Adrenal gland (tissue), 12 donors: Measurements from ENCODE around the gene SH2D4B. TPM values are rescaled to one million over a fixed set of nuclear protein-coding genes. Genes with fewer than 3 reads are reported as not detected.

ENCODE experiments used
- DNase-seq, 7 donors: peaks; one replicate each; pipeline ENCODE4 v3.0.0-alpha.2; 2019 to 2020
- H3K27ac ChIP-seq, 5 donors: fragments of 200-600 bp; sonication (generic) in 4 of 5; 1 replicate in 3 of 5; 2 replicates in 2 of 5; pipeline versions ENCODE4 v1.5.1 to v1.8.0; 2016 to 2020; ENCODE audit warnings: mild to moderate bottlenecking in 1 of 5
- H3K27me3 ChIP-seq: fragments of 200-600 bp; 2 replicates; pipeline ENCODE4 v1.8.0; 2021
- H3K36me3 ChIP-seq, 2 donors: fragments of 200-600 bp; replicated peaks in 1 of 2; 1 replicate in 1 of 2; 2 replicates in 1 of 2; pipeline versions ENCODE4 v1.5.1 to v1.8.0; 2018 to 2022
- H3K4me1 ChIP-seq, 2 donors: fragments of 200-600 bp; replicated peaks in 1 of 2; 1 replicate in 1 of 2; 2 replicates in 1 of 2; pipeline versions ENCODE4 v1.5.1 to v1.8.0; 2018 to 2021
- H3K4me3 ChIP-seq, 4 donors: fragments of 200-600 bp; sonication (generic) in 3 of 4; one replicate each; pipeline ENCODE4 v1.5.1; 2016 to 2018
- H3K9me3 ChIP-seq, 3 donors: fragments of 200-600 bp; sonication (generic) in 1 of 3; replicated peaks in 1 of 3; 1 replicate in 2 of 3; 2 replicates in 1 of 3; pipeline versions ENCODE4 v1.5.1 to v1.8.0; 2016 to 2021
- POLR2A ChIP-seq, 2 donors: fragments of 450-650 bp; IDR thresholded peaks; one replicate each; pipeline ENCODE4 v1.6.1; 2017; ENCODE audit warnings: antibody characterized with exemption in 2 of 2, mild to moderate bottlenecking in 2 of 2, moderate library complexity in 1 of 2
- WGBS, 4 donors: extraction: QIAGEN DNeasy Blood & Tissue Kit in 2 of 4; methylation state at CpG; one replicate each; pipeline versions ENCODE4 v1.1.5 to v1.1.7; 2013 to 2017; 5-methylcytosine and 5-hydroxymethylcytosine counted together
- intact Hi-C, 2 donors: fragments of 100-400 bp; cut with DNase I; formaldehyde crosslinking; loops; one replicate each; pipeline versions ENCODE4 v1.14.1 to v1.15.0; 2022 to 2023
- polyA plus RNA-seq, 3 donors: library from polyadenylated mRNA; stranded (reverse); fragments of 200-250 nt in 2 of 3; fragments of 350-450 nt in 1 of 3; fragmentation: Illumina TruSeq in 1 of 3; extraction: RNeasy Lipid Tissue Mini Kit (QIAGEN cat#74804) in 1 of 3; gene quantifications; one replicate each; pipeline ENCODE4 v1.2.3, GENCODE V29; 2013 to 2014
- total RNA-seq, 9 donors: library from RNA; depleted of rRNA in 4 of 9; stranded (reverse); fragments of >200 nt in 4 of 9; fragments of 120-200 nt in 1 of 9; fragmentation: NEBNext Ultra II Directional in 1 of 9; extraction: Animal tissue kit (Norgen Biotek cat#: 25700) in 1 of 9; gene quantifications; one replicate each; pipeline versions ENCODE4 v1.1.0 to v1.2.4, GENCODE V29; 2013 to 2023
- TF ChIP-seq, protein P1 (sequence below), 6 experiments: fragments of 450-650 bp in 4 of 6; fragments of 200-600 bp in 2 of 6; sonication (generic) in 1 of 6; IDR thresholded peaks; 1 replicate in 5 of 6; 2 replicates in 1 of 6; pipeline versions ENCODE4 v1.5.1 to v1.8.0; 2016 to 2021; ENCODE audit warnings: antibody characterized with exemption in 6 of 6, mild to moderate bottlenecking in 2 of 6, moderate library complexity in 1 of 6
- donor health status: healthy with polysubstance abuse.
- donor health status: Bipolar disorder and iron deficiency.
- donor health status: DM: yes; HTN: yes; CAD: no.
- donor health status: DM: no; HTN: no; CAD: no.
- donor health status: DM: no; HTN: no; CAD: no.
- donor health status: DM: yes; HTN: yes; CAD: no.

The SH2D4B gene
- total and polyA plus RNA-seq, 12 donors: 0.06 to 0.35 (median 0.07) TPM; not detected in 9

DNA sequence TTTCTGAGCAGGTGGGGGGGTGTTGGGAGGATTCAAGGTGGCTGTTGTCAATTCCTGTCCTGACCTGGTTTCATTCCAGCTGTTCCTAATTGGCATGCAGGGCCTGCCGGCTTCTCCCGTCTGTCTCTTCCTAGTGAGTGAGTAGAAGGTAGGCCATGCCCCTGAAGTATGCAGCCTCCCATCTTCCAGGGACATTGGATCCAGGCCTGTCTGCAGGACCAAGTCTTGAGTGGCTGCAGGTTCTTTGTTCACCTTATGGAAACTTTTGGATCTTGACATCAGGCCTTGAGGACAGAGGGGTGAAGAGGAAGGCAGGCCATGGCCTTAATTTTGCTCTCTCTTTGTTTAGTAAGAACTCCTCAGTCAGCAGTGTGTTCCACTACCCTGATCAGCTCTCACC is 131.8 kb downstream of the SH2D4B start:
- H3K36me3 ChIP-seq: no peaks in the 10 kb centered on the region
- no peak for TF ChIP-seq POLR2A (IDR thresholded peaks at IDR 0.05)
- TF ChIP-seq, protein P1, sequence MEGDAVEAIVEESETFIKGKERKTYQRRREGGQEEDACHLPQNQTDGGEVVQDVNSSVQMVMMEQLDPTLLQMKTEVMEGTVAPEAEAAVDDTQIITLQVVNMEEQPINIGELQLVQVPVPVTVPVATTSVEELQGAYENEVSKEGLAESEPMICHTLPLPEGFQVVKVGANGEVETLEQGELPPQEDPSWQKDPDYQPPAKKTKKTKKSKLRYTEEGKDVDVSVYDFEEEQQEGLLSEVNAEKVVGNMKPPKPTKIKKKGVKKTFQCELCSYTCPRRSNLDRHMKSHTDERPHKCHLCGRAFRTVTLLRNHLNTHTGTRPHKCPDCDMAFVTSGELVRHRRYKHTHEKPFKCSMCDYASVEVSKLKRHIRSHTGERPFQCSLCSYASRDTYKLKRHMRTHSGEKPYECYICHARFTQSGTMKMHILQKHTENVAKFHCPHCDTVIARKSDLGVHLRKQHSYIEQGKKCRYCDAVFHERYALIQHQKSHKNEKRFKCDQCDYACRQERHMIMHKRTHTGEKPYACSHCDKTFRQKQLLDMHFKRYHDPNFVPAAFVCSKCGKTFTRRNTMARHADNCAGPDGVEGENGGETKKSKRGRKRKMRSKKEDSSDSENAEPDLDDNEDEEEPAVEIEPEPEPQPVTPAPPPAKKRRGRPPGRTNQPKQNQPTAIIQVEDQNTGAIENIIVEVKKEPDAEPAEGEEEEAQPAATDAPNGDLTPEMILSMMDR (IDR thresholded peaks at IDR 0.05): no peak
- WGBS, 4 donors: 87 to 100% (median 92%) methylated on average over 2 of the region's 2 CpGs
- H3K4me3 ChIP-seq: no peak overlapping the region
- H3K4me1 ChIP-seq: no peaks in the 10 kb centered on the region
- no peaks in the 10 kb centered on the region for H3K27me3 ChIP-seq
- H3K9me3 ChIP-seq: no peaks in the 10 kb centered on the region
- intact Hi-C loops: loop anchor here in 1 of 2 donors (10.0 kb wide), 1 partner anchor 255 kb away; no protein-coding TSS in a partner anchor
- H3K27ac ChIP-seq: no peak overlapping the region
- DNase-seq: no peak

DNA sequence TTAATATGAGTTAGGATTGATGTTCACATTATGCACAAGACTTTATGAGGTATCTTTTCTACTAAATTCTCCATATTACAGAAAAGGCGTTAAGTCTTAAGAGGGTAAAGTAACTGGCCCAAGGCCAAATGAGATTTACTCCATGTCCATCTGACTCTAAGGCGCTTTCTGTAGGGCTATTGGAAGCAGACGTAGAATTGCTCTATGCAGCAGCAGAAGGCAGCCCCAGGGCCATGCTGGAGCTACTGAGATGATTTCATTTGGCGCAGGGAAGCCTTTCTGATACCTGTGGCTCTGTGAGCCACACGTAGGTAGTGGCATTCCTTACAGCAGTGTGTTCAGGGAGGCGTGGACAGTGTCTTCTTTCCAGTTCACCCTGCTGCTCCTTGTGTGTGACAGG is 133.1 kb downstream of the SH2D4B start:
- Histone ChIP-seq H3K27ac (no peak overlapping the region), H3K4me1 (no peaks in the 10 kb centered on the region), H3K9me3 (no peaks in the 10 kb centered on the region), H3K4me3 (no peak overlapping the region), H3K27me3 (no peaks in the 10 kb centered on the region), H3K36me3 (no peaks in the 10 kb centered on the region)
- DNase-seq: no peak
- TF ChIP-seq, protein P1 (IDR thresholded peaks at IDR 0.05): no peak
- TF ChIP-seq POLR2A (IDR thresholded peaks at IDR 0.05): no peak
- 83 to 92% (median 89%) methylated on average over 6 of the region's 6 CpGs for WGBS, 4 donors
- intact Hi-C loops: no loop called here

DNA sequence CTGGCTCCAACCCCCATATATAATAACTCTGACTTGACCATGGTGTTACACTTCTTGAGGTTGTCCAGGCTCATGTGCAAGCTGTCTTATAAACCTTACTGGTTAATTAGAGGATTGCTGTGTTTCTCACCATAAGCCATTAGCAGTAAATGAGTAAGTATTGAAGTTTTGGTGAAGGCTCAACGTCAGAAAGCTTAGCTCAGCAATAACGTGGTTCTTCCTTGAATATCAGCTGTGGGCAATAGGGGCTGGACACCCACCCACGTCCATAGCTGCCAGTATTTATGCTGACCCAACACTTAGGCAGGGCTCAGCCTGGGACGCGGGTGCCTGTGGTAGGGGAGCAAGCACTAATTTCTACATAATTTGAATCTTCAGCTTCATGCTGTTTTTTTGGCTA is 134.1 kb downstream of the SH2D4B start:
- 75 to 94% (median 81%) methylated on average over 3 to 5 of the region's 5 CpGs for WGBS, 4 donors
- DNase-seq: no peak
- Histone ChIP-seq H3K36me3 (no peaks in the 10 kb centered on the region), H3K27ac (no peak overlapping the region), H3K27me3 (no peaks in the 10 kb centered on the region), H3K4me1 (no peaks in the 10 kb centered on the region), H3K4me3 (no peak overlapping the region), H3K9me3 (no peaks in the 10 kb centered on the region)
- intact Hi-C loops: no loop called here
- no peak for TF ChIP-seq POLR2A (IDR thresholded peaks at IDR 0.05)
- TF ChIP-seq, protein P1 (IDR thresholded peaks at IDR 0.05): no peak

DNA sequence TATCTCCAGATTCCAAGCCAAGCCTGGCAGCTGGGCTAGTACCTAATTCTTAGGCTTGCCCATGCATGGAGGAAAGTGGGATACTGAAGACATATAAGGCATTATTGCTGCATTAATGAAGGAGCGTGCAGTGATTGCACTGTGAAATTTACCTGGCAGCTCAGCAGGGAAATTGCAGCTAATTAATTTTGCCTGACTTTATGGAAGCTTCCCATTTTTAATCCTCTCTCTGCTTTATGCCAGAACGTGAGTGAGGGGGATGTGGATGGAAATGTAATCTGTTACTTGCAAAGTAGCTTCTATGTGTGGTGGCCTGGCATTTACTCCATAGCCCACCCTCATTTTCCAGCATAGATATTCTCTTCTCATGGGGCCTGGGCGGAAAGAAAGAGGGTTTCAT is 134.9 kb downstream of the SH2D4B start:
- Histone ChIP-seq H3K27ac (no peak overlapping the region), H3K9me3 (no peaks in the 10 kb centered on the region), H3K36me3 (no peaks in the 10 kb centered on the region), H3K4me1 (no peaks in the 10 kb centered on the region), H3K27me3 (no peaks in the 10 kb centered on the region), H3K4me3 (no peak overlapping the region)
- TF ChIP-seq POLR2A (IDR thresholded peaks at IDR 0.05): no peak
- TF ChIP-seq, protein P1 (IDR thresholded peaks at IDR 0.05): no peak
- intact Hi-C loops: no loop called here
- WGBS, 4 donors: 68 to 83% (median 79%) methylated on average over 3 of the region's 3 CpGs
- no peak for DNase-seq
